Loucy (cell line): ENCODE data around the gene PKDREJ.
A peak's percentile ranks its signal among the peaks of the same experiment; 100 is the strongest.

Experiments
- H2AFZ ChIP-seq: fragments of 200-600 bp; sonication (generic); 2 replicates; pipeline ENCODE4 v1.6.0; 2016; ENCODE audit warnings: antibody characterized with exemption, mild to moderate bottlenecking, low read length, moderate library complexity
- H3F3A ChIP-seq: fragments of 200-600 bp; 2 replicates; pipeline ENCODE4 v1.6.0; 2016; ENCODE audit warnings: antibody characterized with exemption, low read depth, mild to moderate bottlenecking
- H3K27me3 ChIP-seq: fragments of 200-600 bp; sonication (generic); 2 replicates; pipeline ENCODE4 v1.6.1; 2014; ENCODE audit warnings: low read length, mild to moderate bottlenecking; ENCODE audit not compliant: insufficient read depth, poor library complexity, severe bottlenecking
- H3K36me3 ChIP-seq: fragments of 200-600 bp; sonication (generic); 2 replicates; pipeline ENCODE4 v1.6.1; 2016; ENCODE audit warnings: low read length; ENCODE audit not compliant: insufficient read depth
- H3K4me1 ChIP-seq: fragments of 200-600 bp; sonication (generic); 2 replicates; pipeline ENCODE4 v1.5.1; 2014; ENCODE audit warnings: low read length, mild to moderate bottlenecking; ENCODE audit not compliant: insufficient read depth, poor library complexity, severe bottlenecking
- H3K4me2 ChIP-seq: fragments of 200-600 bp; sonication (generic); 2 replicates; pipeline ENCODE4 v1.6.0; 2014; ENCODE audit warnings: antibody characterized with exemption, low read length, low read depth, mild to moderate bottlenecking; ENCODE audit not compliant: poor library complexity, severe bottlenecking
- H3K4me3 ChIP-seq: fragments of 200-600 bp; sonication (generic); 2 replicates; pipeline ENCODE4 v1.5.1; 2014; ENCODE audit warnings: low read length, mild to moderate bottlenecking, mixed read lengths; ENCODE audit not compliant: poor library complexity, severe bottlenecking
- H3K79me2 ChIP-seq: fragments of 200-600 bp; sonication (generic); 2 replicates; pipeline ENCODE4 v1.6.1; 2014; ENCODE audit warnings: low read length; ENCODE audit not compliant: insufficient read depth
- H3K9ac ChIP-seq: fragments of 200-600 bp; sonication (generic); 2 replicates; pipeline ENCODE4 v1.6.0; 2014; ENCODE audit warnings: mild to moderate bottlenecking, low read depth, low read length, moderate library complexity; ENCODE audit not compliant: poor library complexity, severe bottlenecking
- H3K9me2 ChIP-seq: fragments of 200-600 bp; sonication (generic); replicated peaks from 2 replicates; pipeline ENCODE4 v1.6.1; 2016; ENCODE audit warnings: low read depth, low read length, mixed read lengths
- H3K9me3 ChIP-seq: fragments of 200-600 bp; sonication (generic); 2 replicates; pipeline ENCODE4 v1.6.1; 2014; ENCODE audit warnings: mild to moderate bottlenecking, antibody characterized with exemption, low read length, low read depth; ENCODE audit not compliant: insufficient read depth
- H4K20me1 ChIP-seq: fragments of 200-600 bp; sonication (generic); 2 replicates; pipeline ENCODE4 v1.6.0; 2014; ENCODE audit warnings: antibody characterized with exemption, low read length, mild to moderate bottlenecking; ENCODE audit not compliant: insufficient read depth, poor library complexity, severe bottlenecking
- CTCF ChIP-seq: fragments of 200-600 bp; sonication (generic); conservative IDR thresholded peaks from 2 replicates; pipeline ENCODE4 v1.5.1; 2014; ENCODE audit warnings: mild to moderate bottlenecking, antibody characterized with exemption, low read length
- EZH2phosphoT487 ChIP-seq: fragments of 200-600 bp; IDR thresholded peaks from 2 replicates; pipeline ENCODE4 v1.6.1; 2018; ENCODE audit warnings: antibody characterized with exemption, mild to moderate bottlenecking, moderate library complexity, borderline replicate concordance

Gene PKDREJ

GRCh38 chr22:46240073-46240472, 23.1 kb downstream of the PKDREJ start:
- peaks cover 16% of the 10 kb centered on the region; the same call in 1 of the 2 replicates for H3K36me3 ChIP-seq
- peaks cover 16% of the 10 kb centered on the region for H3F3A ChIP-seq
- peaks cover 73% of the 10 kb centered on the region for H3K4me1 ChIP-seq
- peak overlapping the region; percentile 72 for H3K9ac ChIP-seq
- H3K4me2 ChIP-seq: peak overlapping the region; percentile 63
- H3K79me2 ChIP-seq: peaks cover 30% of the 10 kb centered on the region; the same call in 1 of the 2 replicates
- peak overlapping the region; percentile 44 for H3K4me3 ChIP-seq
- no peaks in the 10 kb centered on the region for H4K20me1 ChIP-seq
- H3K9me3 ChIP-seq: no peaks in the 10 kb centered on the region
- no peaks in the 10 kb centered on the region for H3K27me3 ChIP-seq
- TF ChIP-seq CTCF (no peak), EZH2phosphoT487 (no peak)
- H2AFZ ChIP-seq: no peak overlapping the region
- H3K9me2 ChIP-seq: no peaks in the 10 kb centered on the region

- Histone ChIP-seq H2AFZ (no peak overlapping the region), H3K9me2 (no peaks in the 10 kb centered on the region), H3K4me1 (peaks cover 78% of the 10 kb centered on the region), H3K4me3 (peak overlapping the region; percentile 44), H3K4me2 (peak overlapping the region; percentile 63), H3K9me3 (no peaks in the 10 kb centered on the region), H3F3A (peaks cover 16% of the 10 kb centered on the region), H3K9ac (peak overlapping the region; percentile 72), H3K36me3 (peaks cover 17% of the 10 kb centered on the region; the same call in 1 of the 2 replicates), H3K27me3 (no peaks in the 10 kb centered on the region), H4K20me1 (no peaks in the 10 kb centered on the region), H3K79me2 (peaks cover 32% of the 10 kb centered on the region; the same call in 1 of the 2 replicates)
- no peak for TF ChIP-seq EZH2phosphoT487
- TF ChIP-seq CTCF: no peak
These were observed 23.7 kb downstream of the PKDREJ start for GRCh38 chr22:46239261-46240048.

- H3K36me3 ChIP-seq: peaks cover 17% of the 10 kb centered on the region; the same call in 1 of the 2 replicates
- no peaks in the 10 kb centered on the region for H4K20me1 ChIP-seq
- H2AFZ ChIP-seq: no peak overlapping the region
- peak overlapping the region; percentile 59 for H3K9ac ChIP-seq
- H3K4me1 ChIP-seq: peaks cover 81% of the 10 kb centered on the region
- TF ChIP-seq EZH2phosphoT487 (no peak), CTCF (no peak)
- H3F3A ChIP-seq: peaks cover 16% of the 10 kb centered on the region
- H3K9me3 ChIP-seq: no peaks in the 10 kb centered on the region
- H3K4me2 ChIP-seq: peak overlapping the region; percentile 47
- H3K9me2 ChIP-seq: no peaks in the 10 kb centered on the region
- no peak overlapping the region for H3K4me3 ChIP-seq
- H3K27me3 ChIP-seq: no peaks in the 10 kb centered on the region
- peaks cover 24% of the 10 kb centered on the region; the same call in 1 of the 2 replicates for H3K79me2 ChIP-seq
These were observed 24.6 kb downstream of the PKDREJ start for GRCh38 chr22:46238541-46238940.
